Testis (tissue), 2 donors: ENCODE measurements around the gene LSS.

Source experiments
- CTCF ChIP-seq, 3 experiments: fragments of 450-650 bp in 2 of 3; fragments of 200-600 bp in 1 of 3; sonication (generic) in 1 of 3; IDR thresholded peaks; one replicate each; pipeline ENCODE4 v1.5.1; 2016 to 2019; ENCODE audit warnings: antibody characterized with exemption in 3 of 3, mild to moderate bottlenecking in 2 of 3, moderate library complexity in 1 of 3
- POLR2A ChIP-seq: fragments of 450-650 bp; IDR thresholded peaks from one replicate; pipeline ENCODE4 v1.6.1; 2017; ENCODE audit warnings: antibody characterized with exemption, mild to moderate bottlenecking, moderate library complexity

- no peak for TF ChIP-seq CTCF (IDR thresholded peaks at IDR 0.05)
- TF ChIP-seq POLR2A = no peak
Measured at GRCh38 chr21:46237474-46237873, 8.9 kb upstream of the LSS start.
